Endothelial cell (in vitro differentiated cells): Measurements from ENCODE around the gene HELZ2. TPM values are rescaled to one million over a fixed set of nuclear protein-coding genes. Genes with fewer than 3 reads are reported as not detected.

Source experiments
- DNase-seq: peaks from one replicate; pipeline ENCODE4 v3.0.0; 2021; ENCODE audit warnings: low spot score
- H3K27ac Mint-ChIP-seq: one replicate; pipeline ENCODE4 v1.8.0; 2021; ENCODE audit warnings: mixed read lengths, inconsistent platforms; ENCODE audit not compliant: unreplicated experiment
- H3K27me3 Mint-ChIP-seq: one replicate; pipeline ENCODE4 v1.8.0; 2021; ENCODE audit warnings: mild to moderate bottlenecking, moderate library complexity, mixed read lengths, inconsistent platforms; ENCODE audit not compliant: unreplicated experiment
- H3K36me3 Mint-ChIP-seq: one replicate; pipeline ENCODE4 v1.8.0; 2021; ENCODE audit warnings: mild to moderate bottlenecking, low read depth, mixed read lengths, inconsistent platforms; ENCODE audit not compliant: unreplicated experiment
- H3K4me1 Mint-ChIP-seq: one replicate; pipeline ENCODE4 v1.8.0; 2021; ENCODE audit warnings: mild to moderate bottlenecking, mixed read lengths, inconsistent platforms; ENCODE audit not compliant: unreplicated experiment
- H3K4me3 Mint-ChIP-seq: one replicate; pipeline ENCODE4 v1.8.0; 2021; ENCODE audit warnings: mild to moderate bottlenecking, mixed read lengths, inconsistent platforms; ENCODE audit not compliant: unreplicated experiment
- H3K9me3 Mint-ChIP-seq: one replicate; pipeline ENCODE4 v1.8.0; 2021; ENCODE audit warnings: mixed read lengths, inconsistent platforms; ENCODE audit not compliant: unreplicated experiment
- CTCF ChIP-seq: fragments of 200-600 bp; sonication (generic); IDR thresholded peaks from one replicate; pipeline ENCODE4 v1.5.0; 2021; ENCODE audit warnings: antibody characterized with exemption; ENCODE audit not compliant: unreplicated experiment
- total RNA-seq: library from RNA; stranded (reverse); fragmentation: NEBNext Ultra II Directional; extraction: Animal tissue kit (Norgen Biotek cat#: 25700); gene quantifications from one replicate; pipeline ENCODE4 v1.2.1, GENCODE V29; 2021; ENCODE audit not compliant: unreplicated experiment

The HELZ2 gene
- total RNA-seq, 1 donor from 2014 or later, result 15.3 TPM

GRCh38 chr20:63576311-63576710 lies 2.3 kb upstream of the HELZ2 start:
- H3K4me3 Mint-ChIP-seq, result no peak overlapping the region
- H3K9me3 Mint-ChIP-seq, result no peaks in the 10 kb centered on the region
- H3K36me3 Mint-ChIP-seq, result no peaks in the 10 kb centered on the region
- no peak overlapping the region for H3K27ac Mint-ChIP-seq
- peaks cover 2% of the 10 kb centered on the region for H3K27me3 Mint-ChIP-seq
- no peak for DNase-seq
- no peak for TF ChIP-seq CTCF
- no peaks in the 10 kb centered on the region for H3K4me1 Mint-ChIP-seq

GRCh38 chr20:63574829-63575743 lies 1.0 kb upstream of the HELZ2 start:
- Mint-ChIP-seq H3K4me3 (no peak overlapping the region), H3K36me3 (no peaks in the 10 kb centered on the region), H3K27ac (no peak overlapping the region), H3K27me3 (peaks cover 2% of the 10 kb centered on the region), H3K4me1 (no peaks in the 10 kb centered on the region), H3K9me3 (no peaks in the 10 kb centered on the region)
- TF ChIP-seq CTCF, result no peak
- no peak for DNase-seq

- H3K27ac Mint-ChIP-seq, result no peak overlapping the region
Measured at GRCh38 chr20:63573647-63574131, 350 bp downstream of the HELZ2 start.

GRCh38 chr20:63572788-63573646 lies 1.0 kb downstream of the HELZ2 start:
- Mint-ChIP-seq H3K4me3 (peak overlapping the region; percentile 83), H3K27ac (no peak overlapping the region), H3K36me3 (no peaks in the 10 kb centered on the region), H3K4me1 (no peaks in the 10 kb centered on the region), H3K9me3 (no peaks in the 10 kb centered on the region), H3K27me3 (no peaks in the 10 kb centered on the region)
- TF ChIP-seq CTCF, result no peak
- DNase-seq, result peak; percentile 52

More at GRCh38 chr20:63573647-63574131, 350 bp downstream of the HELZ2 start:
- no peak for DNase-seq
- Mint-ChIP-seq H3K9me3 (no peaks in the 10 kb centered on the region), H3K4me1 (no peaks in the 10 kb centered on the region), H3K27me3 (peaks cover 2% of the 10 kb centered on the region), H3K36me3 (no peaks in the 10 kb centered on the region), H3K4me3 (peak overlapping the region; percentile 83)
- TF ChIP-seq CTCF, result no peak
